Type B pancreatic cell (in vitro differentiated cells): Measurements from ENCODE around the gene FAM171A2. TPM values are rescaled to one million over a fixed set of nuclear protein-coding genes. Genes with fewer than 3 reads are reported as not detected.

Source experiments
- DNase-seq: peaks from one replicate; pipeline ENCODE4 v3.0.0; 2021; ENCODE audit warnings: mixed read lengths; ENCODE audit not compliant: unreplicated experiment; ENCODE audit errors: extremely low spot score
- H3K27ac Mint-ChIP-seq: 2 replicates; pipeline ENCODE4 v1.8.0; 2021; ENCODE audit warnings: mild to moderate bottlenecking, mixed read lengths
- H3K27me3 Mint-ChIP-seq: 2 replicates; pipeline ENCODE4 v1.8.0; 2021; ENCODE audit warnings: mixed read lengths
- H3K36me3 Mint-ChIP-seq: 2 replicates; pipeline ENCODE4 v1.8.0; 2021; ENCODE audit warnings: mixed read lengths
- H3K4me1 Mint-ChIP-seq: one replicate; pipeline ENCODE4 v1.8.0; 2021; ENCODE audit warnings: mixed read lengths; ENCODE audit not compliant: unreplicated experiment
- H3K4me3 Mint-ChIP-seq: 2 replicates; pipeline ENCODE4 v1.8.0; 2021; ENCODE audit warnings: mild to moderate bottlenecking, mixed read lengths
- H3K9me3 Mint-ChIP-seq: 2 replicates; pipeline ENCODE4 v1.8.0; 2021; ENCODE audit warnings: mixed read lengths
- total RNA-seq: library from RNA; stranded (reverse); gene quantifications from 2 replicates; pipeline ENCODE4 v1.2.1, GENCODE V29; 2021; ENCODE audit warnings: low replicate concordance
- TF ChIP-seq, protein P1 (sequence below): fragments of 200-600 bp; sonication (generic); conservative IDR thresholded peaks from 2 replicates; pipeline ENCODE4 v1.5.0; 2021; ENCODE audit warnings: antibody characterized with exemption, mild to moderate bottlenecking

The FAM171A2 gene
- total RNA-seq, 1 donor from 2014 or later: 34.7 TPM

GRCh38 chr17:44360826-44361225 lies 2.8 kb downstream of the FAM171A2 start:
- peak overlapping the region; percentile 69 for H3K4me3 Mint-ChIP-seq
- no peaks in the 10 kb centered on the region for H3K9me3 Mint-ChIP-seq
- H3K27ac Mint-ChIP-seq: no peak overlapping the region

DNA sequence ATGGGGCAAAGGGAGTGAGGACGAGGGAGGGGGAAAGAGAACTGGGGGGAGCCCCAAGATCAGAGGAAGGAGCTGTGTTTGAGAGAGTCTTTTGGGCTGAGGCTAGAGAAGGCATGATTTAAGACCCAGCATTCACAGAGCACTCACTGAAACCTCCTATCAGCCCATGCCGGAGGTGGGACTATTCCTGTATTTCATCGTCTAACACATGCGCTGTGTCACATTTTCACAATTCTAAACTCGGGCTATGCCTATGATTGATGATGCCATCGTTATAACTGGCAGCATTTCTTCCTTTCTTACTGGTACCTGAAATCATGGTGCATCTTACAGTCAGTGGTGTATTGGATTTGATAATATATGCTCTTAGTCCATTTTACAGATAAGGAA lies 3.5 kb downstream of the FAM171A2 start:
- Mint-ChIP-seq H3K27me3 (peaks cover 3% of the 10 kb centered on the region), H3K4me1 (peaks cover 30% of the 10 kb centered on the region), H3K4me3 (peak overlapping the region; percentile 69), H3K9me3 (no peaks in the 10 kb centered on the region), H3K27ac (no peak overlapping the region), H3K36me3 (no peaks in the 10 kb centered on the region)
- no peak for DNase-seq
- TF ChIP-seq, protein P1, sequence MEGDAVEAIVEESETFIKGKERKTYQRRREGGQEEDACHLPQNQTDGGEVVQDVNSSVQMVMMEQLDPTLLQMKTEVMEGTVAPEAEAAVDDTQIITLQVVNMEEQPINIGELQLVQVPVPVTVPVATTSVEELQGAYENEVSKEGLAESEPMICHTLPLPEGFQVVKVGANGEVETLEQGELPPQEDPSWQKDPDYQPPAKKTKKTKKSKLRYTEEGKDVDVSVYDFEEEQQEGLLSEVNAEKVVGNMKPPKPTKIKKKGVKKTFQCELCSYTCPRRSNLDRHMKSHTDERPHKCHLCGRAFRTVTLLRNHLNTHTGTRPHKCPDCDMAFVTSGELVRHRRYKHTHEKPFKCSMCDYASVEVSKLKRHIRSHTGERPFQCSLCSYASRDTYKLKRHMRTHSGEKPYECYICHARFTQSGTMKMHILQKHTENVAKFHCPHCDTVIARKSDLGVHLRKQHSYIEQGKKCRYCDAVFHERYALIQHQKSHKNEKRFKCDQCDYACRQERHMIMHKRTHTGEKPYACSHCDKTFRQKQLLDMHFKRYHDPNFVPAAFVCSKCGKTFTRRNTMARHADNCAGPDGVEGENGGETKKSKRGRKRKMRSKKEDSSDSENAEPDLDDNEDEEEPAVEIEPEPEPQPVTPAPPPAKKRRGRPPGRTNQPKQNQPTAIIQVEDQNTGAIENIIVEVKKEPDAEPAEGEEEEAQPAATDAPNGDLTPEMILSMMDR: no peak

More at GRCh38 chr17:44360826-44361225, 2.8 kb downstream of the FAM171A2 start:
- no peak for DNase-seq
- H3K36me3 Mint-ChIP-seq: no peaks in the 10 kb centered on the region
- peaks cover 7% of the 10 kb centered on the region for H3K27me3 Mint-ChIP-seq
- TF ChIP-seq, protein P1: no peak
- peaks cover 30% of the 10 kb centered on the region for H3K4me1 Mint-ChIP-seq

DNA sequence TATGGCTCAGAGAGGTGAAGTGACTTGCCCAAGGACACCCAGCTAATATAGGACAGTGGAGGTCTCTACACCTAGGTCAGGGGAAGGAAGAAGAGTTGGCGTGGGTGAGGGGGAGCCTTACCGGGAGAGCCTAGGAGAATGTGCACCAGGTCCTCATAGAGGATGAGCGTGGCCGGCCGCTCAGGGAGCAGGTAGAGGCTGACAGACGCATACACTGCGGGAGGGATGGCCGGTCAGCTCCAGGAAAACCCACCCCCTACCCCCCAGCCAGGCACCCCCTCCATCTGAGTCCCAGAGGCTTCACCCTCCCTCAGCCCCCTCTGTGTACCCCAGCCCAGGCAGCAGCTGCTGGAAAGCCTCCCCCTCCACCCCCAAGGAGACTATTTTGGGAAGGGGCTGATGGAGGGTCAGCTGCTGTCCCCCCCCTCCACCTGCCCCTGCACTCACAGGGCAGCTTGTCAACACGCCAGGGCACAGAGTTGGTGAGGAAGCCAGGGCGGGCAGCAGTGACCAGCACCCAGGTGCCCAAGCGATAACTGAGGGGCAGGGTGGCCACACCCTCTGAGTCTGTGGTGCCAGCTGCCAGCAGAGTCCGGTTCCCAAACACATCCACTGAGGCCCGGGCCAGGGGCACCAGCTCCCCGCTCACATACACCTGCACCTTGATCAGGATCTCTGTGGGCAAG lies 4.1 kb downstream of the FAM171A2 start:
- Mint-ChIP-seq H3K9me3 (no peaks in the 10 kb centered on the region), H3K36me3 (no peaks in the 10 kb centered on the region), H3K4me3 (peak overlapping the region; percentile 52), H3K27me3 (no peaks in the 10 kb centered on the region), H3K27ac (no peak overlapping the region), H3K4me1 (peaks cover 30% of the 10 kb centered on the region)
- TF ChIP-seq, protein P1: no peak
- no peak for DNase-seq

DNA sequence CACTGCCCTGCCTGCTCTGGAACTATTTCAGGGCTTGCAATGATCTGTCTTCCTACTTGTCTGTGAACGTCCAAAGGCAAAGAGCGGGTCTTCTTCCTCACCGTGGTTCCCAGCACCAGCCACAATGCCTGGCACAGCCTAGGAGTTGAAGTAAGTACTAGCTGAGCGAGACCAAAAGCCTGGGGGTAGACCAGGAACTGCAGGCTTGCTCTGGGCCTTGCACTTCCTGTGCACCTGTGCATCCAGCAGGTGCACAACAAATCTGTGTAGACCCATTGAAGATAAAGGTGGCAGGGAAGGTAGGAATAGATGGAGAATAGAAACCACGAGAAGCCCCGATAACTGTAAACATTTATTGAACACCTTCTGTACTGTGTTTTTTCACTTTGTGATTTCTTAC lies 4.6 kb downstream of the FAM171A2 start:
- H3K4me1 Mint-ChIP-seq: peaks cover 28% of the 10 kb centered on the region
- no peak overlapping the region for H3K27ac Mint-ChIP-seq

GRCh38 chr17:44358066-44358465 lies 5.6 kb downstream of the FAM171A2 start:
- peaks cover 26% of the 10 kb centered on the region for H3K4me1 Mint-ChIP-seq
- peaks cover under 1% of the 10 kb centered on the region for H3K36me3 Mint-ChIP-seq
- no peak for DNase-seq
- H3K27ac Mint-ChIP-seq: no peak overlapping the region
- H3K9me3 Mint-ChIP-seq: no peaks in the 10 kb centered on the region
- H3K4me3 Mint-ChIP-seq: no peak overlapping the region
- TF ChIP-seq, protein P1: no peak
- H3K27me3 Mint-ChIP-seq: no peaks in the 10 kb centered on the region

More for the DNA sequence above, 4.6 kb downstream of the FAM171A2 start:
- no peaks in the 10 kb centered on the region for H3K9me3 Mint-ChIP-seq
- H3K4me3 Mint-ChIP-seq: peak overlapping the region; percentile 52
- DNase-seq: no peak
- no peaks in the 10 kb centered on the region for H3K36me3 Mint-ChIP-seq
- TF ChIP-seq, protein P1: no peak
- no peaks in the 10 kb centered on the region for H3K27me3 Mint-ChIP-seq
